ENCODE measurements around the gene SSBP4. TPM values are rescaled to one million over a fixed set of nuclear protein-coding genes. Genes with fewer than 3 reads are reported as not detected.

SSBP4 gene
- total and polyA plus RNA-seq, 2 of the 8 experiments (the other 6 are each of a cell fraction or from before 2014, with no cell fraction given): 26.4 to 33.7 TPM

- no peak for FAIRE-seq
- peaks cover 5 to 22% (median 15%) of the 10 kb centered on the region in 4 experiments for H3K4me1 ChIP-seq (replicated peaks in 1 of 4; ENCODE audit: control insufficient read depth in 3 of 4, insufficient read depth in 4 of 4, low read length in 3 of 4)
- no peak overlapping the region; a peak in 1 of 7 replicates for H3K9ac ChIP-seq (replicated peaks in 1 of 4; ENCODE audit: extremely low read depth in 1 of 4, low read depth in 3 of 4, low read length in 3 of 4)
- no peak overlapping the region for H2BK15ac ChIP-seq (ENCODE audit: low read length)
- H2BK120ac ChIP-seq (replicated peaks; ENCODE audit: low read depth, low read length): no peak overlapping the region
- H3K9me3 ChIP-seq (ENCODE audit: insufficient read depth in 2 of 2, low read depth in 1 of 2, low read length in 1 of 2): no peaks in the 10 kb centered on the region
- H2AK5ac ChIP-seq (ENCODE audit: low read depth, low read length): no peak overlapping the region
- 88% methylated on average over 4 of the region's 5 CpGs; no CpG with 5 or more reads in 1 of the 2 experiments for WGBS, 2 experiments (ENCODE audit: extremely low coverage in 1 of 2, insufficient coverage in 1 of 2, insufficient read length in 1 of 2, insufficient replicate concordance in 2 of 2, low coverage in 1 of 2, low lambda C conversion rate in 2 of 2, missing lambda C conversion rate in 1 of 2)
- CTCF ChIA-PET (ENCODE audit: partially characterized antibody): interaction anchor here (0.7 to 13.5 kb wide), 5 partner anchors 20 to 405 kb away, joined by 3 to 143 read pairs (median 3); no protein-coding TSS in a partner anchor
- no peak overlapping the region for H2BK12ac ChIP-seq (ENCODE audit: low read depth, low read length)
- H3K79me2 ChIP-seq (ENCODE audit: control insufficient read depth in 1 of 2, insufficient read depth in 2 of 2, low read length in 2 of 2): no peaks in the 10 kb centered on the region
- H3K79me1 ChIP-seq (ENCODE audit: low read depth, low read length): no peaks in the 10 kb centered on the region
- POLR2A ChIA-PET (ENCODE audit: partially characterized antibody): interaction anchor here (1.0 to 2.3 kb wide), 2 partner anchors 8 to 15 kb away, joined by 7 read pairs; no protein-coding TSS in a partner anchor
- H3K4ac ChIP-seq (replicated peaks; ENCODE audit: insufficient read length, low read depth, low read length): no peak overlapping the region
- H2BK20ac ChIP-seq (ENCODE audit: low read length): no peak overlapping the region
- H3K18ac ChIP-seq (ENCODE audit: extremely low read depth, low read length): no peak overlapping the region
- H2BK5ac ChIP-seq (ENCODE audit: low read depth, low read length): 0 out of 2 replicates have a peak overlapping the region, but pooled peaks have one; percentile 31
- TF ChIP-seq KDM1A (IDR thresholded peaks at IDR 0.05; ENCODE audit: borderline replicate concordance, low read length): peak; percentile 3; the same call in 1 of the 2 replicates
- no peak for TF ChIP-seq RAD21 (IDR thresholded peaks at IDR 0.05 in 1 of 2, conservative IDR thresholded peaks at IDR 0.05 in 1 of 2; ENCODE audit: low read depth in 2 of 2, low read length in 2 of 2)
- no peak for DNase-seq (ENCODE audit: low read depth in 1 of 2, low spot score in 2 of 2)
- no peak overlapping the region for H3K4me3 ChIP-seq (ENCODE audit: extremely low read depth in 1 of 4, insufficient read depth in 2 of 4, low read depth in 3 of 4, low read length in 4 of 4)
- peaks cover 0 to 9% of the 10 kb centered on the region in 2 experiments for H4K20me1 ChIP-seq (replicated peaks in 1 of 2; ENCODE audit: control insufficient read depth in 1 of 2, insufficient read depth in 2 of 2, low read length in 2 of 2)
- H3K27me3 ChIP-seq (replicated peaks in 1 of 4; ENCODE audit: control insufficient read depth in 3 of 4, extremely low read depth in 1 of 4, insufficient read depth in 3 of 4, low read length in 3 of 4): no peaks in the 10 kb centered on the region
- H4K91ac ChIP-seq (replicated peaks; ENCODE audit: insufficient read length, low read length): peak overlapping the region; percentile 17
- peaks cover 14% of the 10 kb centered on the region; the same call in 1 of the 2 replicates for H3K23me2 ChIP-seq (ENCODE audit: low read depth, low read length)
- H3K56ac ChIP-seq (replicated peaks; ENCODE audit: insufficient read length, low read depth, low read length): peak overlapping the region; percentile 92
- no peak overlapping the region for H3K23ac ChIP-seq (ENCODE audit: insufficient read length)
- H3K14ac ChIP-seq (ENCODE audit: insufficient read length): no peak overlapping the region
- peaks cover 0 to 10% (median 1%) of the 10 kb centered on the region in 4 experiments; a peak in 2 of 8 replicates for H3K36me3 ChIP-seq (ENCODE audit: control insufficient read depth in 2 of 4, insufficient read depth in 4 of 4, low read length in 3 of 4)
- no peak overlapping the region for H3K27ac ChIP-seq (ENCODE audit: low read depth, low read length)
- no peak overlapping the region for H4K5ac ChIP-seq (ENCODE audit: insufficient read length, low read depth, low read length)
- H4K8ac ChIP-seq (ENCODE audit: extremely low read depth, insufficient read depth, low read length): no peak overlapping the region; the same call in 1 of the 2 replicates
- H3K4me2 ChIP-seq (ENCODE audit: insufficient read depth in 1 of 2, low read depth in 2 of 2, low read length in 2 of 2): no peak overlapping the region
- no peak overlapping the region for H2AFZ ChIP-seq (ENCODE audit: low read length)
Observed at GRCh38 chr19:18441804-18442788, 22.9 kb downstream of the SSBP4 start.

All from H1 (cell line).